CD4-positive, alpha-beta T cell treated with Interleukin-4 for 4 hours (primary cell): Measurements from ENCODE around the gene RBPJL.

Experiments used
- DNase-seq: peaks from one replicate; pipeline ENCODE4 v3.0.0-alpha.2; 2020

RBPJL gene

GRCh38 chr20:45366192-45366591, 59.6 kb downstream of the RBPJL start:
- DNase-seq: no peak

- DNase-seq: no peak
Measured at GRCh38 chr20:45366631-45367030, 60.0 kb downstream of the RBPJL start.

- no peak for DNase-seq
Measured at GRCh38 chr20:45367126-45367525, 60.5 kb downstream of the RBPJL start.
